ENCODE data around the gene XRRA1. TPM values are rescaled to one million over a fixed set of nuclear protein-coding genes. Genes with fewer than 3 reads are reported as not detected.

The XRRA1 gene
- total RNA-seq, 1 donor from 2014 or later: 10.0 TPM

- ATAC-seq (peak; percentile 97 to 99), DNase-seq (peak; percentile 88)
- Histone ChIP-seq H3K4me1 (peaks cover 14% of the 10 kb centered on the region), H3K27ac (peak within 1 kb of the TSS; percentile 79), H3K36me3 (no peaks in the 10 kb centered on the region), H3K27me3 (ENCODE audit: low read depth) (no peaks in the 10 kb centered on the region), H3K4me3 (peak within 1 kb of the TSS; percentile 85), H3K9me3 (no peaks in the 10 kb centered on the region)
- intact Hi-C loops (cut with DNase I): no loop called here
- no peak for TF ChIP-seq CTCF (IDR thresholded peaks at IDR 0.05)
Observed at GRCh38 chr11:74988541-74989259, 39.8 kb upstream of the XRRA1 start, which contains the start of gene NEU3. Gene NEU3 (plus strand): TSS chr11:74988933. CDS start chr11:74989061, 128 bp downstream.

GRCh38 chr11:74984730-74985129 is 35.8 kb upstream of the XRRA1 start:
- Histone ChIP-seq H3K4me3 (no peak overlapping the region), H3K4me1 (peaks cover 9% of the 10 kb centered on the region), H3K9me3 (no peaks in the 10 kb centered on the region), H3K36me3 (peaks cover under 1% of the 10 kb centered on the region), H3K27ac (no peak overlapping the region), H3K27me3 (ENCODE audit: low read depth) (no peaks in the 10 kb centered on the region)
- DNase-seq: no peak
- no peak for TF ChIP-seq CTCF (IDR thresholded peaks at IDR 0.05)
- no peak for ATAC-seq
- intact Hi-C loops (cut with DNase I): no loop called here

GRCh38 chr11:74984070-74984469 is 35.2 kb upstream of the XRRA1 start:
- peaks cover 5% of the 10 kb centered on the region for H3K4me1 ChIP-seq
- ATAC-seq (no peak), DNase-seq (no peak)
- H3K27ac ChIP-seq: no peak overlapping the region
- no peaks in the 10 kb centered on the region for H3K9me3 ChIP-seq
- H3K36me3 ChIP-seq: peaks cover 7% of the 10 kb centered on the region
- H3K27me3 ChIP-seq (ENCODE audit: low read depth): no peaks in the 10 kb centered on the region
- H3K4me3 ChIP-seq: no peak overlapping the region
- intact Hi-C loops (cut with DNase I): no loop called here
- TF ChIP-seq CTCF (IDR thresholded peaks at IDR 0.05): no peak

GRCh38 chr11:74981888-74982287 is 33.0 kb upstream of the XRRA1 start:
- Histone ChIP-seq H3K4me3 (no peak overlapping the region), H3K9me3 (no peaks in the 10 kb centered on the region), H3K36me3 (peaks cover 24% of the 10 kb centered on the region), H3K27ac (no peak overlapping the region), H3K27me3 (ENCODE audit: low read depth) (no peaks in the 10 kb centered on the region), H3K4me1 (no peaks in the 10 kb centered on the region)
- TF ChIP-seq CTCF (IDR thresholded peaks at IDR 0.05): no peak
- intact Hi-C loops (cut with DNase I): no loop called here
- no peak for DNase-seq
- no peak for ATAC-seq

- intact Hi-C loops (cut with DNase I): no loop called here
- Histone ChIP-seq H3K9me3 (no peaks in the 10 kb centered on the region), H3K27ac (no peak overlapping the region), H3K36me3 (peaks cover 36% of the 10 kb centered on the region), H3K27me3 (ENCODE audit: low read depth) (no peaks in the 10 kb centered on the region), H3K4me1 (no peaks in the 10 kb centered on the region), H3K4me3 (no peak overlapping the region)
- DNase-seq (no peak), ATAC-seq (peak in 1 of 2 donors; percentile 49)
- TF ChIP-seq CTCF (IDR thresholded peaks at IDR 0.05): no peak
Observed at GRCh38 chr11:74980634-74981033, 31.7 kb upstream of the XRRA1 start.

All from lower lobe of right lung (tissue), 2 donors.